ENCODE data around the gene C16orf54. TPM values are rescaled to one million over a fixed set of nuclear protein-coding genes. Genes with fewer than 3 reads are reported as not detected.
"Not testable (repeated sequence)": the region's sequence is repeated elsewhere in the genome, so short reads cannot be mapped to it uniquely, and the experiment has no call there.

Gene C16orf54
- total and polyA plus RNA-seq, 7 donors: 0.03 to 0.57 (median 0.24) TPM

GRCh38 chr16:29784901-29785500 lies 39.2 kb upstream of the C16orf54 start:
- peak; percentile 83 to 93 (median 92) for ATAC-seq
- intact Hi-C loops (cut with DNase I): loop anchor here (2.0 to 10.0 kb wide), 3 partner anchors 32 to 80 kb away; partner anchors contain the start of genes C16orf54 (in 1 of the 2) and PAGR1 (in 1 of the 2)
- WGBS, 3 donors: 6 to 7% (median 7%) methylated on average over 37 to 38 of the region's 38 CpGs
- Histone ChIP-seq H3K4me1 (peaks cover 11% of the 10 kb centered on the region), H3K27ac (no peak overlapping the region), H3K9me3 (no peaks in the 10 kb centered on the region), H3K27me3 (ENCODE audit: insufficient read depth in 3 of 3, low read length in 2 of 3) (no peaks in the 10 kb centered on the region), H3K36me3 (ENCODE audit: insufficient read depth in 1 of 2, low read depth in 1 of 2) (no peaks in the 10 kb centered on the region), H3K4me3 (peak overlapping the region; percentile 57)
- TF ChIP-seq CTCF (IDR thresholded peaks at IDR 0.05): peak; percentile 85
- DNase-seq: peak; percentile 80 to 88

GRCh38 chr16:29784157-29784556 lies 38.4 kb upstream of the C16orf54 start:
- Histone ChIP-seq H3K4me3 (no peak overlapping the region), H3K27ac (no peak overlapping the region), H3K4me1 (peaks cover 3% of the 10 kb centered on the region), H3K9me3 (no peaks in the 10 kb centered on the region), H3K27me3 (ENCODE audit: insufficient read depth in 3 of 3, low read length in 2 of 3) (no peaks in the 10 kb centered on the region), H3K36me3 (ENCODE audit: insufficient read depth in 1 of 2, low read depth in 1 of 2) (no peaks in the 10 kb centered on the region)
- DNase-seq: no peak
- no peak for ATAC-seq
- no peak for TF ChIP-seq CTCF (IDR thresholded peaks at IDR 0.05)
- WGBS, 3 donors: 89 to 98% (median 93%) methylated on average over 2 of the region's 2 CpGs
- intact Hi-C loops (cut with DNase I): loop anchor here (2.0 to 10.0 kb wide), 3 partner anchors 33 to 79 kb away; partner anchors contain the start of genes C16orf54 (in 1 of the 2) and PAGR1 (in 1 of the 2)

- H3K36me3 ChIP-seq (ENCODE audit: insufficient read depth in 1 of 2, low read depth in 1 of 2); H3K27me3 ChIP-seq (ENCODE audit: insufficient read depth in 3 of 3, low read length in 2 of 3); H3K9me3 ChIP-seq; DNase-seq; ATAC-seq; H3K27ac ChIP-seq; H3K4me1 ChIP-seq; H3K4me3 ChIP-seq: not testable (repeated sequence)
- WGBS, 3 donors: 76 to 85% (median 80%) methylated on average over 13 of the region's 13 CpGs
- intact Hi-C loops (cut with DNase I): loop anchor here in 1 of 2 donors (5.0 to 10.0 kb wide), 2 partner anchors 36 to 79 kb away; partner anchors contain the start of gene C16orf54
These were observed 37.5 kb upstream of the C16orf54 start for GRCh38 chr16:29783094-29783953.

GRCh38 chr16:29779474-29779873 lies 33.7 kb upstream of the C16orf54 start:
- ATAC-seq: no peak
- intact Hi-C loops (cut with DNase I): no loop called here
- no peak for DNase-seq
- Histone ChIP-seq H3K4me3 (no peak overlapping the region), H3K9me3 (no peaks in the 10 kb centered on the region), H3K36me3 (ENCODE audit: insufficient read depth in 1 of 2, low read depth in 1 of 2) (no peaks in the 10 kb centered on the region), H3K27me3 (ENCODE audit: insufficient read depth in 3 of 3, low read length in 2 of 3) (no peaks in the 10 kb centered on the region), H3K4me1 (no peaks in the 10 kb centered on the region), H3K27ac (no peak overlapping the region)
- no peak for TF ChIP-seq CTCF (IDR thresholded peaks at IDR 0.05)
- 30 to 48% (median 31%) methylated on average over 10 of the region's 10 CpGs for WGBS, 3 donors

All from psoas muscle (tissue), 8 donors.